DND-41 (cell line): ENCODE data around the gene EFNA3.

Experiments
- ATAC-seq: fragments of 200-7000 bp; cut with Tn5 transposase; 3 replicates; pipeline ENCODE4 v1.9.1; 2021; ENCODE audit warnings: low read depth; ENCODE audit not compliant: insufficient read depth
- DNase-seq: peaks from one replicate; pipeline ENCODE4 v3.0.0-alpha.2; 2020
- H2AFZ ChIP-seq: 2 replicates; pipeline ENCODE4 v1.6.0; 2012; ENCODE audit warnings: low read depth, low read length
- H3K27ac ChIP-seq: 2 replicates; pipeline ENCODE4 v1.5.1; 2012; ENCODE audit warnings: low read length, inconsistent platforms
- H3K27me3 ChIP-seq: fragments of 200-600 bp; sonication (generic); 2 replicates; pipeline ENCODE4 v1.6.0; 2012; ENCODE audit warnings: low read length, mild to moderate bottlenecking, inconsistent platforms; ENCODE audit not compliant: insufficient read depth, poor library complexity
- H3K36me3 ChIP-seq: 2 replicates; pipeline ENCODE4 v1.5.1; 2012; ENCODE audit warnings: low read length, inconsistent platforms; ENCODE audit not compliant: insufficient read depth
- H3K4me1 ChIP-seq: 2 replicates; pipeline ENCODE4 v1.5.1; 2012; ENCODE audit warnings: mild to moderate bottlenecking, low read length; ENCODE audit not compliant: insufficient read depth
- H3K4me2 ChIP-seq: 2 replicates; pipeline ENCODE4 v1.6.0; 2012; ENCODE audit warnings: mild to moderate bottlenecking, moderate library complexity, low read length, inconsistent platforms; ENCODE audit not compliant: insufficient read depth
- H3K4me3 ChIP-seq, 2 experiments: fragments of 200-600 bp in 1 of 2; shearing (Covaris generic) in 1 of 2; 2 replicates each; pipeline ENCODE4 v1.5.1; 2012 to 2016; ENCODE audit warnings: inconsistent platforms in 2 of 2, low read length in 2 of 2, mild to moderate bottlenecking in 2 of 2, low read depth in 1 of 2, moderate library complexity in 1 of 2
- H3K79me2 ChIP-seq: 2 replicates; pipeline ENCODE4 v1.6.0; 2012; ENCODE audit warnings: low read length, inconsistent platforms; ENCODE audit not compliant: insufficient read depth
- H3K9ac ChIP-seq: 2 replicates; pipeline ENCODE4 v1.6.0; 2012; ENCODE audit warnings: low read depth, mild to moderate bottlenecking, inconsistent platforms, low read length, moderate library complexity
- H3K9me3 ChIP-seq: 2 replicates; pipeline ENCODE4 v1.5.1; 2012; ENCODE audit warnings: low read length, moderate library complexity, mild to moderate bottlenecking, inconsistent platforms; ENCODE audit not compliant: insufficient read depth, severe bottlenecking
- H4K20me1 ChIP-seq: 2 replicates; pipeline ENCODE4 v1.6.0; 2012; ENCODE audit warnings: low read length; ENCODE audit not compliant: insufficient read depth
- EZH2 ChIP-seq: IDR thresholded peaks from 3 replicates; pipeline ENCODE4 v1.6.1; 2012; ENCODE audit warnings: borderline replicate concordance, low read depth, mild to moderate bottlenecking, moderate library complexity, low read length, inconsistent platforms; ENCODE audit not compliant: severe bottlenecking
- TF ChIP-seq, protein P1 (sequence below): IDR thresholded peaks from 2 replicates; pipeline ENCODE4 v1.5.1; 2012; ENCODE audit warnings: borderline replicate concordance, low read length, moderate library complexity, mild to moderate bottlenecking; ENCODE audit not compliant: poor library complexity, severe bottlenecking; ENCODE audit errors: extremely low read depth

The EFNA3 gene

DNA sequence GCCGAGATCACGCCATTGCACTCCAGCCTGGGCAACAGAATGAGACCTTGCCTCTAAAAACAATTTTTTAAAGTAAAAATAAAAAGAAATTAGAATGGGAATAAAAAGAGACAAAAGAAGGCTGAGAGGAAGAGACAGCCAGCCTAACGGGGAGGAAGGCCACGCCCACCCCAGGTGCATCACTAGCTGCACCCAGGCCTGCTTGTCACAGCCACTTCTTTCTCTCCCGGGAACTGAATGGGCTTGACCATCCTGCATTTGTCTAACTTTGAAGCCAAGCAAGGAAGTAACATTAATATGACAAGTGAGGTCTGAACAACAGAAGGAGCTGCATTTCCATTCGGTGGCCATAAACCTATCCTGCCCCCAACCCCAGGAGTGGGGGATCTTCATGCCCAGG is 28.2 kb downstream of the EFNA3 start:
- TF ChIP-seq, protein P1, sequence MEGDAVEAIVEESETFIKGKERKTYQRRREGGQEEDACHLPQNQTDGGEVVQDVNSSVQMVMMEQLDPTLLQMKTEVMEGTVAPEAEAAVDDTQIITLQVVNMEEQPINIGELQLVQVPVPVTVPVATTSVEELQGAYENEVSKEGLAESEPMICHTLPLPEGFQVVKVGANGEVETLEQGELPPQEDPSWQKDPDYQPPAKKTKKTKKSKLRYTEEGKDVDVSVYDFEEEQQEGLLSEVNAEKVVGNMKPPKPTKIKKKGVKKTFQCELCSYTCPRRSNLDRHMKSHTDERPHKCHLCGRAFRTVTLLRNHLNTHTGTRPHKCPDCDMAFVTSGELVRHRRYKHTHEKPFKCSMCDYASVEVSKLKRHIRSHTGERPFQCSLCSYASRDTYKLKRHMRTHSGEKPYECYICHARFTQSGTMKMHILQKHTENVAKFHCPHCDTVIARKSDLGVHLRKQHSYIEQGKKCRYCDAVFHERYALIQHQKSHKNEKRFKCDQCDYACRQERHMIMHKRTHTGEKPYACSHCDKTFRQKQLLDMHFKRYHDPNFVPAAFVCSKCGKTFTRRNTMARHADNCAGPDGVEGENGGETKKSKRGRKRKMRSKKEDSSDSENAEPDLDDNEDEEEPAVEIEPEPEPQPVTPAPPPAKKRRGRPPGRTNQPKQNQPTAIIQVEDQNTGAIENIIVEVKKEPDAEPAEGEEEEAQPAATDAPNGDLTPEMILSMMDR, result no peak
- TF ChIP-seq EZH2, result no peak
- no peaks in the 10 kb centered on the region for H3K79me2 ChIP-seq
- H3K4me3 ChIP-seq, result no peak overlapping the region
- H3K4me1 ChIP-seq, result no peaks in the 10 kb centered on the region
- H3K4me2 ChIP-seq, result no peak overlapping the region
- no peak for ATAC-seq
- H3K9ac ChIP-seq, result no peak overlapping the region
- H3K9me3 ChIP-seq, result no peaks in the 10 kb centered on the region
- no peaks in the 10 kb centered on the region for H4K20me1 ChIP-seq
- no peaks in the 10 kb centered on the region for H3K36me3 ChIP-seq
- H3K27me3 ChIP-seq, result peaks cover 10% of the 10 kb centered on the region
- H3K27ac ChIP-seq, result no peak overlapping the region
- DNase-seq, result no peak
- H2AFZ ChIP-seq, result no peak overlapping the region

DNA sequence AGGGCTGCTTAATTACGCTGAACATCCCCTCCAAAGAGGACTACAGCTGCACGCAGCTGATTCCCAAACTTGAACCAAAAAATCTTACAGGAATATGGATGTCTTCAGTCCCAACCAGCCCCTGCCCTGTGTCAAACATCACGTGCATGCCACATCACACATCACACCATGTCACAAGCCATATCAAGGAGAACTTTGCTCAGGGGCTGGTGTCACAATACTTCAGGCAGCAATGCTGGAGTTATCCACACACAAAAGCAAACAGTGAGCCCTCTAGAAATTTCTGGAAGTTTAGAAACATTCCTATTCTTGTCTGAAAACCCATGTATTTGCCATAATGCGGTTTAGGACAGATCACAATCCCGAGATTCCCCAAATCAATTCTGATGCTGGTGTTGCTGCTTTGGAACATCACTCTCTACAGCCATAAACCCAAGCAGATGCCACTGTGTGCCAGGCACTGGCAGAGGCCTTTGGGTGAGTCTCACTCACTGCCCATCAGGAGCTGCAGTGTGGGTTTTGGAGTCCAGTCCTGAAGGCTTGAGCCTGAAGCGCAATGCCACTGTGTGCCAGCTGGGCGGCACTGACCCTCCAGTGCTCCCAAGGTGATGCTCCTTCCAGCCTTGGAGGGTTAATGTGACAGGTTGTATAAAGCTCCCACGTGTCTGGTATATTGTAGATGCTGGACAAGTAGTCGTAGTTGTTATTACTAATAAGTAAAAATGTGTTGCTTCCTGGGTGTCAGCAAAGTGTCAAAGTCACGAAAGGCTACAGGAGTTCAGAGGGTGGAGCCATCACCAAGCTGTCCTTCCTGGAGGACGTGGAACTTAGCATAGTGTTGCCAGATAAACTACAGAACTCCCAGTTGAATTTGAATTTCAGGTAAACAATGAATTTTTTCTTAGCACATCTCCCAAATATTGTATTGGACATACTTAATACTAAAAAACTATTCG is 28.9 kb downstream of the EFNA3 start:
- no peak overlapping the region for H3K4me3 ChIP-seq
- H3K9ac ChIP-seq, result no peak overlapping the region
- ATAC-seq (no peak), DNase-seq (no peak)
- H4K20me1 ChIP-seq, result no peaks in the 10 kb centered on the region
- H3K9me3 ChIP-seq, result no peaks in the 10 kb centered on the region
- no peak for TF ChIP-seq EZH2
- TF ChIP-seq, protein P1, result no peak
- H3K27me3 ChIP-seq, result peaks cover 7% of the 10 kb centered on the region
- no peaks in the 10 kb centered on the region for H3K79me2 ChIP-seq
- no peak overlapping the region for H3K27ac ChIP-seq
- H3K4me2 ChIP-seq, result no peak overlapping the region
- no peaks in the 10 kb centered on the region for H3K36me3 ChIP-seq
- H2AFZ ChIP-seq, result no peak overlapping the region
- H3K4me1 ChIP-seq, result no peaks in the 10 kb centered on the region

DNA sequence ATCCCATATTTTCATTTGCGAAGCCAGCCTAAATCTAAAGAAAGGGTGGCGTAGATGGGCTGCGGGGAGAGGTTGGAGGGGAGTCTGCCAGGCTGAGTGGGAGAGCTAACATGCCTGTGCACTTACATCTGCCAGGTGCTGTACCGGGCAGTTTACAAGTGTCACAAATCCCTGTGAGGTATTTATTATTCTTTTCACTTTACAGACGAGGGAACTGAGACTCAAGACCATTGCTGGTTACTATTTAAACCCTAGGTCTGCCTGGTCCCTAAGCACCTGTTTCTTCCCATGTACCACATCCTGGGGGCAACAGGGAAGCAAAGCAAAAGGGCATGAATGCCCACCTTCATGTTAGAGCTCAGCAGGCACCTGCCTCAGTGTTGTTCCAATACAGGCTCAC is 29.7 kb downstream of the EFNA3 start:
- no peak overlapping the region for H3K4me3 ChIP-seq
- H3K27ac ChIP-seq, result no peak overlapping the region
- H3K79me2 ChIP-seq, result no peaks in the 10 kb centered on the region
- H3K9ac ChIP-seq, result no peak overlapping the region
- peaks cover 6% of the 10 kb centered on the region for H3K27me3 ChIP-seq
- DNase-seq (no peak), ATAC-seq (no peak)
- no peaks in the 10 kb centered on the region for H4K20me1 ChIP-seq
- no peak overlapping the region for H3K4me2 ChIP-seq
- no peaks in the 10 kb centered on the region for H3K4me1 ChIP-seq
- no peaks in the 10 kb centered on the region for H3K9me3 ChIP-seq
- H2AFZ ChIP-seq, result no peak overlapping the region
- TF ChIP-seq, protein P1, result no peak
- TF ChIP-seq EZH2, result no peak
- H3K36me3 ChIP-seq, result no peaks in the 10 kb centered on the region

DNA sequence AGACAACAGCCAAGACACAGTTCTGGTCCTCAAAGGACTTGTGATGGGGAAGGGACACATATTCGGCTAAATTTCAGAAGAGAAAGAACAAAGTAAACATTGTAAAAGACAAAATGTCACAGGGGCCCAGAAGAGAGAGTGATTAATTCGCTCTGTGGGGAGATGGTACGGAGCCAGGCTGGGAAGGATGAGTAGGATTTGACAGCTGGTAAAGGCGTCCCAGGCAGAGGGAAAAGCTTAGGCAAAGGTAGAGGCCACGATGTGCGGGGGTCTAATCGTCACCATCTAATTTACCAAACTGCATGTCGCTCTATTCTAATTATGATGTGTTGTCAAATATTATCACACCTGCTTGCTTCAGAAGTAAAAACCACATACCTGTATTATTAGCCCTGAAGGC is 31.7 kb downstream of the EFNA3 start:
- no peak for DNase-seq
- TF ChIP-seq, protein P1, result no peak
- TF ChIP-seq EZH2, result no peak
- no peak overlapping the region for H3K4me2 ChIP-seq
- H3K9ac ChIP-seq, result no peak overlapping the region
- no peaks in the 10 kb centered on the region for H3K36me3 ChIP-seq
- no peak overlapping the region for H2AFZ ChIP-seq
- peaks cover 6% of the 10 kb centered on the region for H3K27me3 ChIP-seq
- no peaks in the 10 kb centered on the region for H3K79me2 ChIP-seq
- no peak for ATAC-seq
- no peak overlapping the region for H3K4me3 ChIP-seq
- H3K9me3 ChIP-seq, result no peaks in the 10 kb centered on the region
- H3K27ac ChIP-seq, result no peak overlapping the region
- H4K20me1 ChIP-seq, result no peaks in the 10 kb centered on the region
- no peaks in the 10 kb centered on the region for H3K4me1 ChIP-seq
